Memory B cell (primary cell): ENCODE results near the gene ADCK1.
"Not testable (repeated sequence)": the region's sequence is repeated elsewhere in the genome, so short reads cannot be mapped to it uniquely, and the experiment has no call there.

Experiments
- ATAC-seq: fragments of 150-1000 bp; cut with Tn5 transposase; 2 replicates; pipeline ENCODE4 v1.10.0; 2021; ENCODE audit warnings: low read depth, mild to moderate bottlenecking, moderate library complexity
- DNase-seq, 2 donors: peaks; one replicate each; pipeline ENCODE4 v3.0.0; 2022; ENCODE audit warnings: low spot score in 2 of 2
- H3K27ac Mint-ChIP-seq: one replicate; pipeline ENCODE4 v1.8.0; 2022; ENCODE audit warnings: mild to moderate bottlenecking, moderate library complexity, mixed read lengths
- H3K27me3 Mint-ChIP-seq: one replicate; pipeline ENCODE4 v1.8.0; 2022; ENCODE audit warnings: mixed read lengths
- H3K36me3 Mint-ChIP-seq: one replicate; pipeline ENCODE4 v1.8.0; 2022; ENCODE audit warnings: mild to moderate bottlenecking, mixed read lengths
- H3K4me1 Mint-ChIP-seq: one replicate; pipeline ENCODE4 v1.8.0; 2022; ENCODE audit warnings: mixed read lengths
- H3K4me3 Mint-ChIP-seq: one replicate; pipeline ENCODE4 v1.8.0; 2022; ENCODE audit warnings: mild to moderate bottlenecking, moderate library complexity, mixed read lengths
- H3K9me3 Mint-ChIP-seq: one replicate; pipeline ENCODE4 v1.8.0; 2022; ENCODE audit warnings: mixed read lengths

The ADCK1 gene

DNA sequence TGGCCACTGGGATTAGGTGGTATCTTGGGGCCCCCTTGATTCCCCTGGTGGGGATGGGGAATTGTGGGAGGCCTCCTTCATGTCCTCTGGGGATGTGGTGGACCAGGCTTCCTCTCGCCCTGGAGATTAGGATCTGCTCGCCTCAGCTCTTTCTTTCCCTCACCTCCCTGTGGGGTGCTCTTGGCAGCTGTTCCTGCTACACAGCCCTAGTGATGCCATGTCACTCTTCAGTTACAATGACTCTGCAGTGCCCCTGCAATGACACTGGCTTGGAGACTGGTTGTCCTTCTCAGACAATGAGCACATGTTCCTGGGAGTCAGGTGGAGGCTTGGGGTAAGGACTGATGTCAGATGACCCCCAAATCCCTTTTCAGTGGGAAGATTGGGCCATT is 83.9 kb downstream of the ADCK1 start:
- ATAC-seq (no peak), DNase-seq (no peak)
- peaks cover 3% of the 10 kb centered on the region for H3K4me1 Mint-ChIP-seq
- no peaks in the 10 kb centered on the region for H3K27me3 Mint-ChIP-seq
- H3K36me3 Mint-ChIP-seq, result peaks cover 28% of the 10 kb centered on the region
- no peak overlapping the region for H3K4me3 Mint-ChIP-seq
- H3K27ac Mint-ChIP-seq, result no peak overlapping the region
- peaks cover 8% of the 10 kb centered on the region for H3K9me3 Mint-ChIP-seq

DNA sequence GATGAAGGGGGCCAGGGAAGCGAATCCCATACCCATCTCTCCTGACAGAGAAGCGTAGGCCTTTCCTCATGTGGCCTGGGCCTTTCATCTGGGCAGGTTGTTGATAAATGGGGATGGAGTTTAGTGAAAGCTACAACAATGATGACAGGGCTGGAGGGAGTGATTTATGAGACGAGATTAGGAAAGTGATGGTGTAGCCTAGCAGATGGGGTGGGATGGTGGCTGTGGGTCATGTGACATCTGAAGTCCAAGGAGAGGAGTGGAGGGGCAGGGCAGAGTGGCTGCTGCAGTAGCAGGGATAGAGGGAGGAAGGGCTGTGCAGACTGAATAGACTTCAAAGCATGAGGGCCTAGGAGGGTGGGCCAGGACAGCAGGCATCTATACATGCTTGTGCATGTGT is 85.5 kb downstream of the ADCK1 start:
- DNase-seq, result no peak
- Mint-ChIP-seq H3K4me3 (no peak overlapping the region), H3K4me1 (peaks cover 3% of the 10 kb centered on the region), H3K9me3 (peaks cover 13% of the 10 kb centered on the region), H3K36me3 (peaks cover 35% of the 10 kb centered on the region), H3K27me3 (no peaks in the 10 kb centered on the region), H3K27ac (no peak overlapping the region)
- ATAC-seq, result no peak

DNA sequence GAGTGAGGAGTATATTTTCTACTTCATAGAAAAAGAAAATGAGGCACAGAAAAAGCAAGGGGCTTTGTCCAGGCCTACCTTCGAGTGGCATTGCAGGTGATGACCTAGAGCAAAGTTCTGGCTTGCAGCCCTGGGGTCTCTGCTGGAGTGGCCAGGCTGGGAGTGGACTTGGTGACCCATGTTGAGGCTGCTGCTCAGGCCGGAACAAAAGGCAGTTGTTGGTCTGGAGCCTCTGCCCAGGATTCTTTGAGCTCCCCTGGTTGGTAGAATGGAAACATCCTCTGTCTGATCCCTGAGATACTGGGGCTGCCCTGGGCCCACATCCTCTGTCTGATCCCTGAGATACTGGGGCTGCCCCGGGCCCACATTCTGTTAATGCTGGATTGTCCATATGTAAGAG is 86.1 kb downstream of the ADCK1 start:
- peaks cover 38% of the 10 kb centered on the region for H3K36me3 Mint-ChIP-seq
- H3K4me1 Mint-ChIP-seq, result peaks cover 3% of the 10 kb centered on the region
- H3K9me3 Mint-ChIP-seq, result peaks cover 13% of the 10 kb centered on the region
- H3K27me3 Mint-ChIP-seq, result no peaks in the 10 kb centered on the region
- DNase-seq (no peak), ATAC-seq (no peak)
- H3K4me3 Mint-ChIP-seq, result no peak overlapping the region
- H3K27ac Mint-ChIP-seq, result no peak overlapping the region

DNA sequence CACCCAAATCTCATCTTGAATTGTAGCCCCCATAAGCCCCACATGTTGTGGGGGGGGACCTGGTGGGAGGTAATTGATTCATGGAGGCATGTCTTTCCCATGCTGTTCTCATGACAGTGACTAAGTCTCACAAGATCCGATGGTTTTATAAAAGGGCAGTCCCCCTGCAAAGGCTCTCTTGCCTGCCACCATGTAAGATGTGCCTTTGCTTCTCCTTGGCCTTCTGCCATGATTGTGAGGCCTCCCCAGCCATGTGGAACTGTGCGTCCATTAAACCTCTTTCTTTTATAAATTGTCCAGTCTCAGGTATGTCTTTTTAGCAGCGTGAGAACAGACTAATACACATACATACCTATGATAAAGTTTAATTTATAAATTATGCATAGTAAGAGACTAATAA is 89.0 kb downstream of the ADCK1 start:
- not testable (repeated sequence) for ATAC-seq, H3K4me1 Mint-ChIP-seq, DNase-seq, H3K27ac Mint-ChIP-seq, H3K4me3 Mint-ChIP-seq, H3K27me3 Mint-ChIP-seq
- Mint-ChIP-seq H3K36me3 (peaks cover 41% of the 10 kb centered on the region), H3K9me3 (peaks cover 13% of the 10 kb centered on the region)

DNA sequence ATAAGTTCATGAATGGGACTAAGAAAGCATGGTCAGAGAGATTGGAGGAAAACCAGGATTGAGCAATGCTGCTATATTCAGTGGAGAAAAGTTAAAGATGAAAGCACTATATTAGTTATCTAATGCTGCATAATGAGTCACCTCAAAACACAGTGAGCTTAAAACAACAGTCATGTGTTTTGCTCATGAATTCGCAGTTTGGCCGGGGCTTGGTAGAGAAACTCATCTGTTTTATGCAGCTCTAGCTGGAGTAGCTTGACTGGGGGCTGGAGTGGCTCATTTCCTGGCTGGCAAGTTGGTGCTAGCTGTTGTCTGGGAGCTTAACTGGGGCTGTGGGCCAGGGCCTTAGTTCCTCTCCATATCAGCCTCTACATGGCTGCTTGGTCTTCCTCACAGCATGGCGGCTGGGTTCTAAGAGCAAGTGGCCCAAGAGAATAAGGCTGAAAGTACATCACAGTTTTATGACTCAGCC is 90.1 kb downstream of the ADCK1 start:
- Mint-ChIP-seq H3K27ac (no peak overlapping the region), H3K9me3 (peaks cover 13% of the 10 kb centered on the region), H3K27me3 (no peaks in the 10 kb centered on the region), H3K36me3 (peaks cover 43% of the 10 kb centered on the region), H3K4me1 (no peaks in the 10 kb centered on the region), H3K4me3 (no peak overlapping the region)
- DNase-seq, result no peak
- no peak for ATAC-seq

DNA sequence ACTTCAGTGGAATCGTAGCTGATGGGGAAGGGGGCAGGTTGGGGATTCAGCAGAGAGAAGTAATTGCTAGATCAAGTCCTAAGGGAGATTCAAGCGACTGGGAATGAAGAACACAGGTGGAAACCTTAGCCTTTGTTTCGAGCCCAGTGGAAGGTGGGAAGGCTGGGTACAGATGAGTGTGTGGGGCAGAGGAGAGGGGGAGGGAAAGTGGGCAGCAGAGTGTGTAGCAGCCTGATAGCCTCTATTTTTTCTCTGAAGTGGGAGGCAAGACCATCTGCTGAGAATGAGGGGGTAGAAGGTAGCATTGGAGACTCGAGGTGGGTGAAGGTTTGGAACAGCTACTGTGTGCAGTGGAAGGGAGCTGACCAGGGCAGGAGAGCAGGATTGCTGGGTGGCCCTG is 91.0 kb downstream of the ADCK1 start:
- ATAC-seq, result no peak
- H3K36me3 Mint-ChIP-seq, result peaks cover 40% of the 10 kb centered on the region

DNA sequence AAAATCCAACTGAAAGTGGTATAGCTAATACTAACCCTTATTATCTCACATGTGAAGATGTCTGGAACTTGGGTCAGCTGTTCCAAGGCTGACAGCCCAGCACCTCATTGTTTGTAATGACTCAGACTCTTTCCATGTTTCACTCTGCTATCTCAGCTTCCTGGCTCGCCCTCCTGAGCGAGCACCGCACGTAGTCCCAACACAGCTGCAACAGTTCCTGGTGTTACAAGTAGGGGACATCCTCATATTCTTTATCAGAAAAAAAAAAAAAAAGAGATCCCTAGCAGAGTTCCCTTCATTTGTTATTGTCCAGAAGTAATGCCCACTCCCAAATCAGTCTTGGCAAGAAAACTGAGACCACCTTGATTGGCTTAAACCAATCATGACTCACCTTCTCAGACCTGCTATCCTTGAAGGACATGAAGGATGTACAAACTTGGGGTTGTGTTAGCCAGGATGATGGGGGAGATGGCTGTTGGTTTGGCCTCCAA is 92.5 kb downstream of the ADCK1 start:
- H3K27ac Mint-ChIP-seq, result no peak overlapping the region

More for the DNA sequence above, 91.0 kb downstream of the ADCK1 start:
- Mint-ChIP-seq H3K27ac (no peak overlapping the region), H3K27me3 (no peaks in the 10 kb centered on the region), H3K4me3 (no peak overlapping the region), H3K4me1 (no peaks in the 10 kb centered on the region), H3K9me3 (peaks cover 13% of the 10 kb centered on the region)
- no peak for DNase-seq

DNA sequence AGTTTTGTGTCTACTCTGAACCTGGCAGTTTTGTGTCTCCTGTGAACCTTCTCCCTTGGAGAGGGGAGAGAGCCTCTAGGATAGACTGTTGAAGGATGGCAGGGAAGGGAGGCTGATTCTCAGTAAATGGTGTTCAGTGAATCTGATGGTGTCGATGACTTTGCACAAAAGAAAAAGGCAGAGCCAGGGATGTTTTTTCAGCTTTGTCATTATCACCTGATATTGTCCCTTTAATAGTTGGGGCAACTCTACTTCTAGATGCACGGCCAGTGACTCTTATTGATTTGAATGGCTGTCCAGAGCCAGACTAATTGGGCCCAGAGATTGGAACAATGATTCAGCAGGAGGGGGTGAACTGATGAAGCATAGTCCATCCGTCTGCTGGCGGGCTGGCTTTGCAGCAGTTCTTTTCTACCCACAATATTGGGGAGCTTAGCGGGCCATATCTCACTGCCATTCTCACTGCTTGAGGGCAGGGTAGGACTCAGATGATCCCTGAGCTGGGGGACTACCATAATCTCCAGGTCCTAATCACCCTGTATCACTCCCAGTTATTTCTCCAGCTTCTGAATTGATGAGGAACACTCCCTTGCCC is 93.1 kb downstream of the ADCK1 start:
- Mint-ChIP-seq H3K4me3 (no peak overlapping the region), H3K4me1 (no peaks in the 10 kb centered on the region), H3K27me3 (no peaks in the 10 kb centered on the region), H3K36me3 (peaks cover 36% of the 10 kb centered on the region), H3K27ac (no peak overlapping the region), H3K9me3 (peaks cover 11% of the 10 kb centered on the region)
- no peak for ATAC-seq
- no peak for DNase-seq

More for the DNA sequence above, 92.5 kb downstream of the ADCK1 start:
- Mint-ChIP-seq H3K4me1 (no peaks in the 10 kb centered on the region), H3K27me3 (no peaks in the 10 kb centered on the region), H3K4me3 (no peak overlapping the region), H3K9me3 (peaks cover 13% of the 10 kb centered on the region), H3K36me3 (peaks cover 41% of the 10 kb centered on the region)
- DNase-seq, result no peak
- ATAC-seq, result no peak

DNA sequence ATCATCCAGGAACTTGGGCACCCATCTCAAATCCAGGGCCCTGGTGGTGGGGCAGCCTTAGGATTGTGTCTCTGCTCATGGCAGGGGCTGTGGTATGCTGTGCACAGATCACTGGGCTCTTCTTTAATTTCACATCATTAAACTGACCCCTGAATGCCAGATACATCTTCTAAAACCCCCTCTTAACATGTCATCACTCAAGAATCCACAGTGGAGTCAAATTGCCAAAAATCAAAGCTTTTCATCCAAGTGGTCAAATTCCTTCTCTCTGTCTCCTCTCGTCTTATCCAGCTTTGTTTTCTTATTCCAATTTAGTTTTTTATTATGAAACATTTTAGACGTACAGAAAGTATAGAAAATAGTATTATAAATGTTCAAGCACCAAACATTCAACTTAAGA is 97.5 kb downstream of the ADCK1 start:
- DNase-seq (no peak), ATAC-seq (no peak)
- Mint-ChIP-seq H3K27me3 (no peaks in the 10 kb centered on the region), H3K9me3 (peaks cover 2% of the 10 kb centered on the region), H3K27ac (no peak overlapping the region), H3K4me3 (no peak overlapping the region), H3K4me1 (no peaks in the 10 kb centered on the region), H3K36me3 (peaks cover 36% of the 10 kb centered on the region)

DNA sequence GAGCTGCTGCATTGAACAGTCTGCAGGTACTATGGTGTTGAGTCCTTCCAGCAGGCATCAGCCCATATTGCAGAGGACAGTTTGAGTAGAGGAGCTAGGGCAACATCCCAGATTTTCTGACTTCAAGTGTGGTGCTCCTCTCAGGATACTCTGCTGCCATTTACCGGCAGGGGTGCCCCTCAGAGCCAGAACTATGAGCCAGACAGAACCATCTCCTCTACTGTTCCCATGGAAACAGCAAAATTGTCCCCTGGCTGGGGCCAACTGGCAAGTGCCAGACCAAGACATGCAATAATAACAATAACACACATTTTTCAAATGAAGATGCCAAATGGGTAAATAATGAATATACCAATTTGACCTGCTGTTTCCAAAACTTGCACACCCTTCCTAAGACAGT is 102.9 kb downstream of the ADCK1 start:
- DNase-seq (no peak), ATAC-seq (no peak)
- Mint-ChIP-seq H3K4me1 (no peaks in the 10 kb centered on the region), H3K36me3 (peaks cover 29% of the 10 kb centered on the region), H3K9me3 (peaks cover 2% of the 10 kb centered on the region), H3K27me3 (no peaks in the 10 kb centered on the region), H3K27ac (no peak overlapping the region), H3K4me3 (no peak overlapping the region)

DNA sequence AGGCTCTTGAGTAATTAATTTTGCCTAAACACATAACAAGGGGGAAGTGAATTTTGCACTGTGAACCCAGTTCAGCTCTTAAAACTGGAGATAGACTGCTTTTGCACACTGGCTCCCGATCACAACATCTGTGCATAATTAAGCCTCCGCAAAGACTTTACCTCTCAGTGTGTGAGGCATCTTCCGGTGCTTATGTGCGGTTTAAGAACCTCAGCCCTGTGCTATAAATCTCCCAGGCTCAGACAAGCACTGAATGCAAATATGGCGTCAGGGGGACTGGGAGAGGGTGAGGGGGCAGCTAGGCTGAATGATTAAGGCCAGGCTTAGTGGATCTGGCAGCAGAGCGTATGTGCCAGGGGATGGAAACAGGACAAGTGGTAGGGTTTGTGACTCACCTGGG is 103.3 kb downstream of the ADCK1 start:
- H3K36me3 Mint-ChIP-seq, result peaks cover 29% of the 10 kb centered on the region

DNA sequence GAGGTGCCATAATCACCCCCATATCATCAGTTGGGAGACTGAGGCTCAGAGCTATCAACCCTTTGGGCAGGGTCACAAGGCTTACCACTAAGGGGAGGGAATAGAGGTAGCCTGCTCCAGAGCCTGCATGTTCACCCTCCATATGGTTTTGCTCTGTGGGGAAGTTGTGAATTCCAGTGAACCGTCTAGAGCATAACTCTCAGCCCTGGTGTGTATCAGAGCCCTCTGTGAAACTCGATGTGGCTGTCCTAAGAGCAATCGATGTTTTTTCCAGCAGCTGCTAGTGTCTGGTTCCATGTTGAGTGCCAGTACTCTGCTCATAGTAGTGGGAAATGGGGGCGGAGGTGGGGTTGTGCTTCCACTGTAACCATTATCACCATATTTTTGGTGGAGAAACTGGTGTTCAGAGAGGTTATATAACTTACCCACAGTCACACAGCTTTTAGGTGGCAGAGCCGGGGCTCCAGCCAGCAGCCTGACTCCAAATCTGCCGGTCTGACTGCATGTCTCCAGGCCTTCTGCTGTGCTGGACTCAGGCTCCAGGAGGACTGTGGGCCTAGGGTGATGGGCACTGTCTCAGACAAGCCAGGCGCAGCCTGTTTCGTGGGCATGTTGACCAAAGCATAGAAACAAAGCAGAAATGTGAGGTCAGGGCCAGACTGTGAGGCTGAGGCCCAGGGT is 104.2 kb downstream of the ADCK1 start:
- Mint-ChIP-seq H3K27ac (no peak overlapping the region), H3K27me3 (no peaks in the 10 kb centered on the region), H3K4me1 (peaks cover 4% of the 10 kb centered on the region), H3K9me3 (peaks cover under 1% of the 10 kb centered on the region), H3K4me3 (no peak overlapping the region), H3K36me3 (peaks cover 30% of the 10 kb centered on the region)
- no peak for DNase-seq
- ATAC-seq, result no peak

More for the DNA sequence above, 103.3 kb downstream of the ADCK1 start:
- H3K4me3 Mint-ChIP-seq, result no peak overlapping the region
- DNase-seq, result no peak
- ATAC-seq, result no peak
- peaks cover 2% of the 10 kb centered on the region for H3K9me3 Mint-ChIP-seq
- no peaks in the 10 kb centered on the region for H3K27me3 Mint-ChIP-seq
- no peaks in the 10 kb centered on the region for H3K4me1 Mint-ChIP-seq
- H3K27ac Mint-ChIP-seq, result no peak overlapping the region

DNA sequence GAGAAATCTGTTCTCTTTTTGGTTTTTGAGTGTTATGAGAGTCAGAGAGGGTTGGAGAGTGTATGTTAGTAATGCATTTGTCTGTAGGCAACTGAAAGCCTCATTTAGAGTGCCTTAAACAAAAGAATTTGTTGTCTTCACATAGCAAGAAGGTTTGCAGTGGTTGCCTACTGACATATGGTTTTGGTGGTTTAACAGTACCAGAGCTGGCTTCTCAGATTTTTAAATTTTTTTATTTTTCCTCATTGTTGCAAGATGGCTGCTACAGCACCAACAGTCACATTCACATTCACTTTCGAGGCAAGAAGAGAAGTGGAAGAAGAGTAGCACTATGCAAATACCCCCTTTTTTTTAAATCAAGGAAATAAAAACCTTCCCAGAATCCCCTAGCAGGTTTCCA is 106.5 kb downstream of the ADCK1 start:
- Mint-ChIP-seq H3K36me3 (peaks cover 19% of the 10 kb centered on the region), H3K4me1 (peaks cover 4% of the 10 kb centered on the region), H3K4me3 (no peak overlapping the region), H3K9me3 (no peaks in the 10 kb centered on the region), H3K27ac (no peak overlapping the region), H3K27me3 (no peaks in the 10 kb centered on the region)
- ATAC-seq (no peak), DNase-seq (no peak)

DNA sequence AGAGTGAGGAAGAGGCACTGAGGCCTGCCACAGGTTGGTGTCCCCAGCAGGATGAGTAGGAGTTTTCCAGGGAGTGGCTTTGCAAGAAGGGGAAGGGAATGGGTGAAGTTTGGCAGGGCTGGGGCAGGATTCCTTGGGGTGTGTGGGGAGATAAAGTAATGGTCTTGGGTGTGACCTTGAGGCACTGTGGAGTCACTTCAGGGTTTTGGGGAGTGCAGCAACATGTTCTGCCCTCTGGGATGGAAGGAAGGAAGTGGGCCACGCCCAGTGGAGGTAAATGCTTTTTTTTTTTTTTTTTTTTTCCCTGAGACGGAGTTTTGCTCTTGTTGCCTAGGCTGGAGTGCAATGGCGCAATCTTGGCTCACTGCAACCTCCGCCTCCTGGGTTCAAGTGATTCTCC is 108.9 kb downstream of the ADCK1 start:
- Mint-ChIP-seq H3K4me1 (peaks cover 4% of the 10 kb centered on the region), H3K27me3 (no peaks in the 10 kb centered on the region), H3K4me3 (no peak overlapping the region), H3K27ac (no peak overlapping the region), H3K9me3 (no peaks in the 10 kb centered on the region), H3K36me3 (peaks cover 19% of the 10 kb centered on the region)
- DNase-seq, result no peak
- ATAC-seq, result no peak

DNA sequence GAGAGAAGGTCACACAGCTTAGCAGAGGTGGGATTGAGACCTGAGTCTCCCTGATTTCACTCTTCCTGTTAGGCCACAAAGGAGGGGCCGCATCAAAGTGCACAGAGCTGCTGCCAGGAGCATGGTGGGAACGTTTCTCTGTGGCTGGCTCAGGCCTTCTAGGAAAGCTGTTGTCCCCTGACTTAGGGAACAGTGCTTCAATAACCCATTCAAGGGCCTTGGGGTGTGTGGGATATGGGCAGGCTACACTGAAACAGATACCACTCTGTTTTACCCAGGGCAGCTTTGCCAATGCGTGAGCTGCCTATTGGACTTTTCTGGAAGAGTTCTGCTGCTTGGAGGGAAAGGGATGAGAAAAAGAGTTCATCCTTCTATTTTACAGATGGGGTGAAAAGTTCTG is 110.0 kb downstream of the ADCK1 start:
- H3K4me3 Mint-ChIP-seq, result no peak overlapping the region
- H3K9me3 Mint-ChIP-seq, result no peaks in the 10 kb centered on the region
- H3K27ac Mint-ChIP-seq, result no peak overlapping the region
- DNase-seq (no peak), ATAC-seq (no peak)
- peaks cover 23% of the 10 kb centered on the region for H3K36me3 Mint-ChIP-seq
- H3K4me1 Mint-ChIP-seq, result peaks cover 4% of the 10 kb centered on the region
- no peaks in the 10 kb centered on the region for H3K27me3 Mint-ChIP-seq
